B cell (primary cell): Measurements from ENCODE around the gene S100A3. TPM values are rescaled to one million over a fixed set of nuclear protein-coding genes. Genes with fewer than 3 reads are reported as not detected.

Source experiments
- ATAC-seq: fragments of 200-7000 bp; cut with Tn5 transposase; one replicate; pipeline ENCODE4 v1.10.0; 2021; ENCODE audit warnings: low read depth, mild to moderate bottlenecking, moderate number of reproducible peaks, moderate library complexity
- CTCF ChIA-PET: fragments of 350-600 bp; sonication (Branson Sonifier 250); formaldehyde crosslinking; loops from one replicate; lab custom pipeline; 2021; ENCODE audit warnings: antibody characterized with exemption, inconsistent platforms; lab: Charles Lee
- POLR2A ChIA-PET: fragments of 350-600 bp; sonication (Branson Sonifier 250); formaldehyde crosslinking; loops from one replicate; lab custom pipeline; 2021; ENCODE audit warnings: antibody characterized with exemption; lab: Charles Lee
- DNase-seq: peaks from one replicate; pipeline ENCODE4 v3.0.0; 2013
- H2AFZ ChIP-seq: 2 replicates; pipeline ENCODE4 v1.6.1; 2012; ENCODE audit warnings: mild to moderate bottlenecking, low read depth, low read length; ENCODE audit not compliant: insufficient read depth, poor library complexity, severe bottlenecking
- H3K27ac ChIP-seq, 2 donors: 1 replicate in 1 of 2; 2 replicates in 1 of 2; pipeline ENCODE4 v1.5.1; 2012 to 2013; ENCODE audit warnings: low read length in 2 of 2, mild to moderate bottlenecking in 2 of 2, moderate library complexity in 1 of 2
- H3K27me3 ChIP-seq, 4 experiments: fragments of 200-600 bp in 1 of 4; sonication (generic) in 1 of 4; replicated peaks in 1 of 4; 1 replicate in 2 of 4; 2 replicates in 2 of 4; pipeline versions ENCODE4 v1.6.1 to v1.7.0; 2013 to 2016; ENCODE audit warnings: low read length in 3 of 4, mild to moderate bottlenecking in 2 of 4, mixed read lengths in 1 of 4, moderate library complexity in 1 of 4; ENCODE audit not compliant: insufficient read depth in 4 of 4, control insufficient read depth in 3 of 4; ENCODE audit errors: control extremely low read depth in 1 of 4
- H3K36me3 ChIP-seq, 2 experiments: replicated peaks in 1 of 2; 1 replicate in 1 of 2; 2 replicates in 1 of 2; pipeline versions ENCODE4 v1.6.1 to v1.7.1; 2013; ENCODE audit warnings: low read length in 1 of 2; ENCODE audit not compliant: insufficient read depth in 2 of 2, control insufficient read depth in 1 of 2; ENCODE audit errors: control extremely low read depth in 1 of 2, extremely low read depth in 1 of 2
- H3K4me1 ChIP-seq, 2 donors: fragments of 200-600 bp in 1 of 2; sonication (generic) in 1 of 2; 1 replicate in 1 of 2; 2 replicates in 1 of 2; pipeline versions ENCODE4 v1.5.1 to v1.6.1; 2013 to 2017; ENCODE audit warnings: low read length in 2 of 2; ENCODE audit not compliant: control insufficient read depth in 2 of 2, insufficient read depth in 2 of 2
- H3K4me2 ChIP-seq: replicated peaks from 2 replicates; pipeline ENCODE3; 2012; ENCODE audit warnings: mild to moderate bottlenecking, low read depth, low read length; ENCODE audit not compliant: poor library complexity, severe bottlenecking
- H3K4me3 ChIP-seq, 5 experiments: fragments of 200-600 bp in 1 of 5; sonication (generic) in 1 of 5; 1 replicate in 3 of 5; 2 replicates in 2 of 5; pipeline versions ENCODE4 v1.5.1 to v1.7.0; 2011 to 2016; ENCODE audit warnings: low read length in 4 of 5, mild to moderate bottlenecking in 4 of 5, low read depth in 2 of 5, control low read depth in 1 of 5, moderate library complexity in 1 of 5; ENCODE audit not compliant: insufficient read depth in 1 of 5; ENCODE audit errors: control extremely low read depth in 1 of 5, extremely low read depth in 1 of 5
- H3K79me2 ChIP-seq: fragments of 200-600 bp; sonication (generic); one replicate; pipeline ENCODE4 v1.6.0; 2016; ENCODE audit warnings: low read length; ENCODE audit not compliant: control insufficient read depth, insufficient read depth
- H3K9ac ChIP-seq: fragments of 200-600 bp; sonication (generic); 2 replicates; pipeline ENCODE4 v1.6.1; 2017; ENCODE audit warnings: mild to moderate bottlenecking, low read length, moderate library complexity
- H3K9me3 ChIP-seq, 3 donors: one replicate each; pipeline versions ENCODE4 v1.6.1 to v1.7.1; 2013; ENCODE audit warnings: low read length in 2 of 3; ENCODE audit not compliant: control insufficient read depth in 2 of 3, insufficient read depth in 1 of 3; ENCODE audit errors: control extremely low read depth in 1 of 3
- H4K20me1 ChIP-seq: 2 replicates; pipeline ENCODE4 v1.6.0; 2012; ENCODE audit warnings: mild to moderate bottlenecking, low read length; ENCODE audit not compliant: insufficient read depth, control insufficient read depth, poor library complexity, severe bottlenecking
- H3K27ac Mint-ChIP-seq: one replicate; pipeline ENCODE4 v1.8.0; 2021; ENCODE audit warnings: mixed read lengths
- H3K27me3 Mint-ChIP-seq: one replicate; pipeline ENCODE4 v1.8.0; 2021; ENCODE audit warnings: mixed read lengths
- H3K4me1 Mint-ChIP-seq: one replicate; pipeline ENCODE4 v1.8.0; 2021; ENCODE audit warnings: mixed read lengths
- H3K4me3 Mint-ChIP-seq: one replicate; pipeline ENCODE4 v1.8.0; 2021; ENCODE audit warnings: mixed read lengths
- H3K9me3 Mint-ChIP-seq: one replicate; pipeline ENCODE4 v1.8.0; 2022; ENCODE audit warnings: mixed read lengths; ENCODE audit not compliant: insufficient read depth
- CTCF ChIP-seq: fragments of 200-600 bp; IDR thresholded peaks from one replicate; pipeline ENCODE4 v1.8.0; 2022; ENCODE audit warnings: antibody characterized with exemption, mild to moderate bottlenecking
- EZH2 ChIP-seq: IDR thresholded peaks from 2 replicates; pipeline ENCODE4 v1.6.1; 2012; ENCODE audit warnings: borderline replicate concordance, low read depth, mild to moderate bottlenecking, moderate library complexity, low read length; ENCODE audit not compliant: insufficient read depth, poor library complexity, severe bottlenecking
- WGBS: methylation state at CpG from one replicate; pipeline ENCODE4 v1.1.5; 2013; ENCODE audit warnings: missing lambda C conversion rate; ENCODE audit not compliant: insufficient coverage; 5-methylcytosine and 5-hydroxymethylcytosine counted together
- intact Hi-C: fragments of 100-400 bp; cut with micrococcal nuclease; formaldehyde crosslinking; loops from one replicate; pipeline ENCODE4 v1.10.0; 2022
- polyA plus RNA-seq: library from polyadenylated mRNA; depleted of rRNA; stranded (reverse); fragments of >200 nt; gene quantifications from 2 replicates; pipeline ENCODE4 v1.2.3, GENCODE V29; 2012
- total RNA-seq, 2 donors: library from RNA; stranded (reverse); fragments of 120-200 nt in 1 of 2; gene quantifications; 1 replicate in 1 of 2; 2 replicates in 1 of 2; pipeline versions ENCODE4 v1.2.3 to v1.2.4, GENCODE V29; 2013 to 2022

The S100A3 gene
- total and polyA plus RNA-seq, 2 donors (not counting 1 experiment from before 2014, with no cell fraction given), result not detected

GRCh38 chr1:153527683-153528040, 21.4 kb downstream of the S100A3 start:
- Mint-ChIP-seq H3K4me3 (no peak overlapping the region), H3K27ac (no peak overlapping the region), H3K27me3 (peaks cover 1% of the 10 kb centered on the region), H3K9me3 (no peaks in the 10 kb centered on the region), H3K4me1 (peaks cover 6% of the 10 kb centered on the region)
- Histone ChIP-seq H3K4me3 (no peak overlapping the region), H3K9ac (no peak overlapping the region), H3K27ac (no peak overlapping the region), H2AFZ (no peak overlapping the region), H4K20me1 (no peaks in the 10 kb centered on the region), H3K4me1 (peaks cover 6 to 7% of the 10 kb centered on the region in 2 donors), H3K9me3 (no peaks in the 10 kb centered on the region), H3K4me2 (no peak overlapping the region), H3K36me3 (no peaks in the 10 kb centered on the region), H3K79me2 (no peaks in the 10 kb centered on the region), H3K27me3 (peaks cover 0 to 2% (median 0%) of the 10 kb centered on the region in 4 experiments)
- intact Hi-C loops, result no loop called here
- ChIA-PET POLR2A (no interaction called here), CTCF (interaction anchor here (0.6 kb wide), 1 partner anchor 41 kb away, joined by 3 read pairs; no protein-coding TSS in a partner anchor)
- no peak for TF ChIP-seq EZH2
- TF ChIP-seq CTCF, result no peak
- ATAC-seq (no peak), DNase-seq (no peak)
- WGBS, result 100% methylated on average over 1 of the region's 5 CpGs

- no peak for DNase-seq
- peaks cover 1% of the 10 kb centered on the region for H3K4me1 Mint-ChIP-seq
- H3K27me3 ChIP-seq, result peaks cover 0 to 2% (median 0%) of the 10 kb centered on the region in 4 experiments
- H3K4me2 ChIP-seq, result no peak overlapping the region
- no peak overlapping the region for H2AFZ ChIP-seq
- peaks cover 4% of the 10 kb centered on the region for H3K27me3 Mint-ChIP-seq
- no peaks in the 10 kb centered on the region for H4K20me1 ChIP-seq
- ATAC-seq, result no peak
- no peak overlapping the region for H3K27ac Mint-ChIP-seq
- ChIA-PET CTCF (interaction anchor here (3.2 kb wide), 1 partner anchor 46 kb away, joined by 11 read pairs; no protein-coding TSS in a partner anchor), POLR2A (no interaction called here)
- no peaks in the 10 kb centered on the region for H3K9me3 ChIP-seq
- no peaks in the 10 kb centered on the region for H3K79me2 ChIP-seq
- H3K4me3 Mint-ChIP-seq, result no peak overlapping the region
- H3K4me1 ChIP-seq, result peaks cover 1 to 2% of the 10 kb centered on the region in 2 donors
- H3K4me3 ChIP-seq, result no peak overlapping the region
- H3K36me3 ChIP-seq, result no peaks in the 10 kb centered on the region
- no peaks in the 10 kb centered on the region for H3K9me3 Mint-ChIP-seq
- no peak overlapping the region for H3K9ac ChIP-seq
- TF ChIP-seq CTCF (no peak), EZH2 (no peak)
- intact Hi-C loops, result no loop called here
- 90% methylated on average over 7 of the region's 8 CpGs for WGBS
- no peak overlapping the region for H3K27ac ChIP-seq
These were observed 21.9 kb downstream of the S100A3 start for GRCh38 chr1:153527023-153527682.
